GM12878 (cell line): ENCODE results near the gene UGGT2.

Source experiments
- CHD2 ChIP-seq: IDR thresholded peaks from 2 replicates; pipeline ENCODE4 v1.6.1; 2011; ENCODE audit warnings: low read depth, low read length, improper control_type of control experiment, borderline replicate concordance
- CTCF ChIP-seq, 3 experiments: IDR thresholded peaks in 2 of 3; conservative IDR thresholded peaks in 1 of 3; 2 replicates each; pipeline ENCODE4 v1.5.1; 2011; ENCODE audit warnings: low read depth in 3 of 3, low read length in 3 of 3, mild to moderate bottlenecking in 3 of 3, control low read depth in 2 of 3, moderate library complexity in 2 of 3, inconsistent platforms in 1 of 3, mixed read lengths in 1 of 3; ENCODE audit not compliant: control insufficient read depth in 2 of 3, insufficient read depth in 1 of 3; ENCODE audit errors: extremely low read depth in 1 of 3
- EGR1 ChIP-seq, 2 experiments: IDR thresholded peaks; 1 replicate in 1 of 2; 2 replicates in 1 of 2; pipeline ENCODE4 v1.6.1; 2011 to 2012; ENCODE audit warnings: low read depth in 2 of 2, low read length in 2 of 2, borderline replicate concordance in 1 of 2, mild to moderate bottlenecking in 1 of 2, moderate library complexity in 1 of 2
- EZH2 ChIP-seq: IDR thresholded peaks from 2 replicates; pipeline ENCODE4 v1.6.1; 2012; ENCODE audit warnings: low read depth, mild to moderate bottlenecking, control low read depth, inconsistent platforms, low read length, borderline replicate concordance; ENCODE audit not compliant: control insufficient read depth
- NBN ChIP-seq: fragments of 450-650 bp; IDR thresholded peaks from 2 replicates; pipeline ENCODE4 v1.6.1; 2016
- NKRF ChIP-seq: fragments of 450-650 bp; conservative IDR thresholded peaks from 2 replicates; pipeline ENCODE4 v1.6.1; 2017; ENCODE audit warnings: mild to moderate bottlenecking, moderate library complexity
- PKNOX1 ChIP-seq: fragments of 450-650 bp; IDR thresholded peaks from 2 replicates; pipeline ENCODE4 v1.6.1; 2016; ENCODE audit warnings: mild to moderate bottlenecking
- POLR2A ChIP-seq: IDR thresholded peaks from 2 replicates; pipeline ENCODE4 v1.6.1; 2011; ENCODE audit warnings: low read depth, mild to moderate bottlenecking, low read length
- POLR2AphosphoS5 ChIP-seq: IDR thresholded peaks from 2 replicates; pipeline ENCODE4 v1.6.1; 2011; ENCODE audit warnings: mild to moderate bottlenecking, low read length, inconsistent platforms
- ZBED1 ChIP-seq: IDR thresholded peaks from 2 replicates; pipeline ENCODE4 v1.6.1; 2016; ENCODE audit warnings: borderline replicate concordance

GRCh38 chr13:95955255-95955654 lies 97.9 kb downstream of the UGGT2 start:
- TF ChIP-seq PKNOX1, result no peak
- TF ChIP-seq ZBED1, result no peak
- TF ChIP-seq CTCF (IDR thresholded peaks at IDR 0.05 in 2 of 3, conservative IDR thresholded peaks at IDR 0.05 in 1 of 3; ENCODE audit: control insufficient read depth in 2 of 3, extremely low read depth in 1 of 3, insufficient read depth in 1 of 3, low read depth in 3 of 3, low read length in 3 of 3), result no peak
- no peak for TF ChIP-seq EZH2
- TF ChIP-seq EGR1 (IDR thresholded peaks at IDR 0.05; ENCODE audit: borderline replicate concordance in 1 of 2, low read depth in 2 of 2, low read length in 2 of 2), result no peak
- TF ChIP-seq NKRF, result no peak
- TF ChIP-seq CHD2, result no peak
- TF ChIP-seq NBN, result no peak
- TF ChIP-seq POLR2AphosphoS5, result no peak
- no peak for TF ChIP-seq POLR2A
